Measurements from ENCODE around the gene GTF2IRD1. TPM values are rescaled to one million over a fixed set of nuclear protein-coding genes. Genes with fewer than 3 reads are reported as not detected.
A peak's percentile ranks its signal among the peaks of the same experiment; 100 is the strongest.

Gene GTF2IRD1
- total and polyA plus RNA-seq, 2 of the 4 experiments (the other 2 are of a cell fraction): 4.1 to 21.9 TPM

GRCh38 chr7:74412056-74412455 lies 41.6 kb upstream of the GTF2IRD1 start:
- dilution Hi-C loops (cut with HindIII; ENCODE audit: low sequenced_read_pairs, unreplicated experiment): no loop called here
- CTCF ChIA-PET: no interaction called here
- H2BK120ac ChIP-seq (ENCODE audit: low read depth, low read length): no peak overlapping the region

More at GRCh38 chr7:74412056-74412455, 41.6 kb upstream of the GTF2IRD1 start:
- DNase-seq (no peak), ATAC-seq (ENCODE audit: low read depth) (0 out of 2 replicates have a peak, but pooled peaks have one; percentile 12)
- BruUV-seq (replicated peaks): no TSS peak
- no peak overlapping the region for H2BK20ac ChIP-seq (ENCODE audit: low read depth, low read length)
- H3K27me3 ChIP-seq (ENCODE audit: control insufficient read depth, insufficient read depth, low read length): no peaks in the 10 kb centered on the region
- TF ChIP-seq NFE2L2 (IDR thresholded peaks at IDR 0.05; ENCODE audit: low read depth, low read length) (no peak), BHLHE40 (IDR thresholded peaks at IDR 0.05; ENCODE audit: low read depth, low read length) (no peak), RCOR1 (IDR thresholded peaks at IDR 0.05; ENCODE audit: insufficient replicate concordance, low read length) (no peak), POLR2A (IDR thresholded peaks at IDR 0.05; ENCODE audit: low read depth, low read length) (no peak), SMC3 (IDR thresholded peaks at IDR 0.05; ENCODE audit: low read depth, low read length) (no peak), RAD21 (IDR thresholded peaks at IDR 0.05; ENCODE audit: low read length) (no peak), MAFK (IDR thresholded peaks at IDR 0.05; ENCODE audit: low read depth, low read length) (no peak), RFX5 (IDR thresholded peaks at IDR 0.05; ENCODE audit: low read depth, low read length) (no peak), USF2 (IDR thresholded peaks at IDR 0.05; ENCODE audit: low read depth, low read length) (no peak), MAZ (IDR thresholded peaks at IDR 0.05; ENCODE audit: borderline replicate concordance, low read depth, low read length) (no peak), FOS (IDR thresholded peaks at IDR 0.05; ENCODE audit: low read depth, low read length) (no peak), CHD1 (IDR thresholded peaks at IDR 0.05; ENCODE audit: low read depth, low read length) (no peak), CEBPB (IDR thresholded peaks at IDR 0.05; ENCODE audit: low read depth, low read length) (no peak), MXI1 (IDR thresholded peaks at IDR 0.05; ENCODE audit: borderline replicate concordance, low read depth, low read length) (no peak)
- TF ChIP-seq, protein P1, sequence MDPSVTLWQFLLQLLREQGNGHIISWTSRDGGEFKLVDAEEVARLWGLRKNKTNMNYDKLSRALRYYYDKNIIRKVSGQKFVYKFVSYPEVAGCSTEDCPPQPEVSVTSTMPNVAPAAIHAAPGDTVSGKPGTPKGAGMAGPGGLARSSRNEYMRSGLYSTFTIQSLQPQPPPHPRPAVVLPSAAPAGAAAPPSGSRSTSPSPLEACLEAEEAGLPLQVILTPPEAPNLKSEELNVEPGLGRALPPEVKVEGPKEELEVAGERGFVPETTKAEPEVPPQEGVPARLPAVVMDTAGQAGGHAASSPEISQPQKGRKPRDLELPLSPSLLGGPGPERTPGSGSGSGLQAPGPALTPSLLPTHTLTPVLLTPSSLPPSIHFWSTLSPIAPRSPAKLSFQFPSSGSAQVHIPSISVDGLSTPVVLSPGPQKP (IDR thresholded peaks at IDR 0.05; ENCODE audit: borderline replicate concordance, low read depth, low read length): no peak
- TF ChIP-seq, protein P2, sequence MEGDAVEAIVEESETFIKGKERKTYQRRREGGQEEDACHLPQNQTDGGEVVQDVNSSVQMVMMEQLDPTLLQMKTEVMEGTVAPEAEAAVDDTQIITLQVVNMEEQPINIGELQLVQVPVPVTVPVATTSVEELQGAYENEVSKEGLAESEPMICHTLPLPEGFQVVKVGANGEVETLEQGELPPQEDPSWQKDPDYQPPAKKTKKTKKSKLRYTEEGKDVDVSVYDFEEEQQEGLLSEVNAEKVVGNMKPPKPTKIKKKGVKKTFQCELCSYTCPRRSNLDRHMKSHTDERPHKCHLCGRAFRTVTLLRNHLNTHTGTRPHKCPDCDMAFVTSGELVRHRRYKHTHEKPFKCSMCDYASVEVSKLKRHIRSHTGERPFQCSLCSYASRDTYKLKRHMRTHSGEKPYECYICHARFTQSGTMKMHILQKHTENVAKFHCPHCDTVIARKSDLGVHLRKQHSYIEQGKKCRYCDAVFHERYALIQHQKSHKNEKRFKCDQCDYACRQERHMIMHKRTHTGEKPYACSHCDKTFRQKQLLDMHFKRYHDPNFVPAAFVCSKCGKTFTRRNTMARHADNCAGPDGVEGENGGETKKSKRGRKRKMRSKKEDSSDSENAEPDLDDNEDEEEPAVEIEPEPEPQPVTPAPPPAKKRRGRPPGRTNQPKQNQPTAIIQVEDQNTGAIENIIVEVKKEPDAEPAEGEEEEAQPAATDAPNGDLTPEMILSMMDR (conservative IDR thresholded peaks at IDR 0.05; ENCODE audit: low read depth, low read length): no peak
- intact Hi-C loops (cut with micrococcal nuclease) (loop anchor here (10.0 kb wide), 1 partner anchor 263 kb away; no protein-coding TSS in a partner anchor), in situ Hi-C loops (cut with MboI; ENCODE audit: low sequenced_read_pairs) (no loop called here)
- H3K18ac ChIP-seq (ENCODE audit: low read depth, low read length): no peak overlapping the region
- no peak overlapping the region for H3K27ac ChIP-seq (ENCODE audit: insufficient read depth, low read length)
- no peak overlapping the region for H2BK5ac ChIP-seq (ENCODE audit: low read depth, low read length, poor library complexity, severe bottlenecking)
- no peaks in the 10 kb centered on the region for H3K79me1 ChIP-seq (ENCODE audit: low read depth in 1 of 2, low read length in 2 of 2)
- no peak overlapping the region for H3K23ac ChIP-seq (ENCODE audit: low read depth, low read length)
- H4K91ac ChIP-seq (ENCODE audit: insufficient read depth, low read depth, low read length): no peak overlapping the region
- H2AFZ ChIP-seq (replicated peaks; ENCODE audit: low read length, poor library complexity): no peak overlapping the region
- no peaks in the 10 kb centered on the region; the same call in 1 of the 2 replicates for H4K20me1 ChIP-seq (ENCODE audit: insufficient read depth, low read length)
- H3K4me2 ChIP-seq (ENCODE audit: low read depth, low read length): no peak overlapping the region
- H3K9me3 ChIP-seq (ENCODE audit: control insufficient read depth, insufficient read depth, low read length): no peaks in the 10 kb centered on the region
- no peak overlapping the region for H4K5ac ChIP-seq (ENCODE audit: low read depth, low read length)
- H2BK15ac ChIP-seq (ENCODE audit: low read depth, low read length): no peak overlapping the region
- no peaks in the 10 kb centered on the region for H3K4me1 ChIP-seq (ENCODE audit: control insufficient read depth, insufficient read depth, low read length)
- H2AK5ac ChIP-seq (ENCODE audit: low read depth, low read length): no peak overlapping the region
- no peak overlapping the region for H3K4ac ChIP-seq (ENCODE audit: low read depth, low read length)
- H3K4me3 ChIP-seq (ENCODE audit: insufficient read depth, low read depth, low read length): no peak overlapping the region
- no peak overlapping the region for H4K8ac ChIP-seq (ENCODE audit: low read depth in 2 of 2, low read length in 2 of 2)
- no peak overlapping the region for H3K14ac ChIP-seq (replicated peaks; ENCODE audit: low read depth, low read length)
- POLR2A ChIA-PET (ENCODE audit: unreplicated experiment): no interaction called here
- no peak overlapping the region for H3K9ac ChIP-seq (ENCODE audit: low read depth, low read length)
- H3K56ac ChIP-seq (ENCODE audit: extremely low read depth, insufficient read depth, low read length): no peak overlapping the region
- no peaks in the 10 kb centered on the region for H3K36me3 ChIP-seq (ENCODE audit: control insufficient read depth, insufficient read depth, low read length)
- WGBS, 2 experiments (ENCODE audit: extremely low coverage in 2 of 2, insufficient read length in 1 of 2): no CpG with 5 or more reads among the region's 4 CpGs
- no peaks in the 10 kb centered on the region for H3K9me1 ChIP-seq (ENCODE audit: insufficient read depth, low read length)
- H2AK9ac ChIP-seq (replicated peaks; ENCODE audit: low read depth, low read length, poor library complexity): no peak overlapping the region

All from IMR-90 (cell line).